Measurements from ENCODE around the gene ABI2. TPM values are rescaled to one million over a fixed set of nuclear protein-coding genes. Genes with fewer than 3 reads are reported as not detected.

Gene ABI2
- total and polyA plus RNA-seq, 2 donors from 2014 or later = 26.7 to 66.6 TPM

GRCh38 chr2:203412546-203413331 lies 84.5 kb downstream of the ABI2 start:
- H3K36me3 ChIP-seq (ENCODE audit: control insufficient read depth in 2 of 3, insufficient read depth in 3 of 3, low read length in 3 of 3) = peaks cover 4 to 5% (median 4%) of the 10 kb centered on the region in 3 donors
- DNase-seq = no peak

GRCh38 chr2:203413796-203414195 lies 85.6 kb downstream of the ABI2 start:
- H3K9ac ChIP-seq (ENCODE audit: low read length in 3 of 3) = no peak overlapping the region
- no peaks in the 10 kb centered on the region for H3K9me3 ChIP-seq (ENCODE audit: control insufficient read depth in 2 of 3, insufficient read depth in 1 of 3, low read length in 3 of 3)
- no peak overlapping the region for H3K27ac ChIP-seq (ENCODE audit: low read depth in 2 of 2, low read length in 2 of 2)
- FAIRE-seq (no peak), DNase-seq (no peak)
- intact Hi-C loops (cut with DNase I) = no loop called here
- no peak overlapping the region for H3K4me3 ChIP-seq (ENCODE audit: low read length in 3 of 3)
- peaks cover 7 to 13% (median 9%) of the 10 kb centered on the region in 3 donors for H3K36me3 ChIP-seq (ENCODE audit: control insufficient read depth in 2 of 3, insufficient read depth in 3 of 3, low read length in 3 of 3)
- no peak for TF ChIP-seq CTCF (IDR thresholded peaks at IDR 0.05; ENCODE audit: borderline replicate concordance, extremely low read depth, insufficient read depth)
- no peaks in the 10 kb centered on the region for H3K27me3 ChIP-seq (ENCODE audit: control insufficient read depth, insufficient read depth, low read length)
- peaks cover 0 to 22% (median 0%) of the 10 kb centered on the region in 3 donors for H3K4me1 ChIP-seq (ENCODE audit: control insufficient read depth in 2 of 3, insufficient read depth in 2 of 3, low read depth in 1 of 3, low read length in 3 of 3)

More at GRCh38 chr2:203412546-203413331, 84.5 kb downstream of the ABI2 start:
- intact Hi-C loops (cut with DNase I) = no loop called here
- Histone ChIP-seq H3K27me3 (ENCODE audit: control insufficient read depth, insufficient read depth, low read length) (no peaks in the 10 kb centered on the region), H3K4me1 (ENCODE audit: control insufficient read depth in 2 of 3, insufficient read depth in 2 of 3, low read depth in 1 of 3, low read length in 3 of 3) (peaks cover 0 to 22% (median 0%) of the 10 kb centered on the region in 3 donors), H3K9me3 (ENCODE audit: control insufficient read depth in 2 of 3, insufficient read depth in 1 of 3, low read length in 3 of 3) (no peaks in the 10 kb centered on the region), H3K4me3 (ENCODE audit: low read length in 3 of 3) (no peak overlapping the region), H3K27ac (ENCODE audit: low read depth in 2 of 2, low read length in 2 of 2) (no peak overlapping the region), H3K9ac (ENCODE audit: low read length in 3 of 3) (no peak overlapping the region)
- FAIRE-seq = no peak
- no peak for TF ChIP-seq CTCF (IDR thresholded peaks at IDR 0.05; ENCODE audit: borderline replicate concordance, extremely low read depth, insufficient read depth)

GRCh38 chr2:203418271-203418670 lies 90.1 kb downstream of the ABI2 start:
- Histone ChIP-seq H3K4me3 (ENCODE audit: low read length in 3 of 3) (no peak overlapping the region), H3K36me3 (ENCODE audit: control insufficient read depth in 2 of 3, insufficient read depth in 3 of 3, low read length in 3 of 3) (peaks cover 4 to 18% (median 7%) of the 10 kb centered on the region in 3 donors), H3K27ac (ENCODE audit: low read depth in 2 of 2, low read length in 2 of 2) (no peak overlapping the region), H3K4me1 (ENCODE audit: control insufficient read depth in 2 of 3, insufficient read depth in 2 of 3, low read depth in 1 of 3, low read length in 3 of 3) (peaks cover 0 to 9% (median 0%) of the 10 kb centered on the region in 3 donors), H3K9me3 (ENCODE audit: control insufficient read depth in 2 of 3, insufficient read depth in 1 of 3, low read length in 3 of 3) (no peaks in the 10 kb centered on the region), H3K27me3 (ENCODE audit: control insufficient read depth, insufficient read depth, low read length) (no peaks in the 10 kb centered on the region), H3K9ac (ENCODE audit: low read length in 3 of 3) (no peak overlapping the region)
- DNase-seq (no peak), FAIRE-seq (no peak)
- intact Hi-C loops (cut with DNase I) = no loop called here
- TF ChIP-seq CTCF (IDR thresholded peaks at IDR 0.05; ENCODE audit: borderline replicate concordance, extremely low read depth, insufficient read depth) = no peak

Data from kidney (tissue), 14 donors.